SIG-M5 treated with dmso at 0.1 percent for 504 hours (cell line): ENCODE measurements around the gene FANCC.
"Not testable (repeated sequence)": the region's sequence is repeated elsewhere in the genome, so short reads cannot be mapped to it uniquely, and the experiment has no call there.

ENCODE experiments used
- DNase-seq: peaks from one replicate; lab custom pipeline; 2025; ENCODE audit not compliant: unreplicated experiment; lab: John Stamatoyannopoulos, UW

FANCC gene

DNA sequence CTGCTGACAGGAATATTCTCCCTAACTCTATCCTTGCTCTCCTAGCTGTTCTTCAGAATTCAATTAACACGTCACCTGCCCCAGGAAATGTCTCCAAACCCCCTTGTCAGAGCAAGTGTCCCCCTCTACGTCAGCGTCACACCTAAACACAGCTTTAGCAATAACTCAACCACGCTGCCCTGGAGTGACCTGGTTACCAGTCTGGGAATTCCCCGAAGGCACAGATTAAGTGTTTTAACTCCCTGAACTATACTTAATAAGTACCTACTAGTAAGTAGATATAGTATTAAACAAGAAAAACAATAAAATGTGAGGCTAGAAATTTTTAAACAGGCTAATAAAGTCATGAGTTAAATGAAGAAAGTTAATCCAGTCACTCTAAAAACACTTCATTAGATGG, 78.4 kb downstream of the FANCC start:
- no peak for DNase-seq

DNA sequence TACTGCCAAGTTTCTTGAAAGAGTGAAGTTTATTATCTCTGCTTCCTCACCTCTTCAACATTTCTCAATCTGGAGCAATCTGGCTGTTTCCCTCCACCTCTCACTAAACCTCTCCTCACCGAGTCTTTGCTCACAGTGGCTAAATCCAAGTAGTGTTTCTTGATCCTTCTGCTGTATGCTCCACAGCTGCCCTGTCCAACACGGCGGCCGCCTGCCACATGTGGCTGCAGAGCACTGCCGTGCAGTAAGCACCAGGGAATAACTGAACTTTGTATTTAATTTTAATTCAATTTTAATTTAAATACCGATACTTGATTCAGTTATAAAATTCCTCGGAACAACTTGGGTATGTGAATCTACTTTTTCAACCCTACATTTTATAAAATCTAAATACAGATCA, 80.2 kb downstream of the FANCC start:
- DNase-seq = no peak

DNA sequence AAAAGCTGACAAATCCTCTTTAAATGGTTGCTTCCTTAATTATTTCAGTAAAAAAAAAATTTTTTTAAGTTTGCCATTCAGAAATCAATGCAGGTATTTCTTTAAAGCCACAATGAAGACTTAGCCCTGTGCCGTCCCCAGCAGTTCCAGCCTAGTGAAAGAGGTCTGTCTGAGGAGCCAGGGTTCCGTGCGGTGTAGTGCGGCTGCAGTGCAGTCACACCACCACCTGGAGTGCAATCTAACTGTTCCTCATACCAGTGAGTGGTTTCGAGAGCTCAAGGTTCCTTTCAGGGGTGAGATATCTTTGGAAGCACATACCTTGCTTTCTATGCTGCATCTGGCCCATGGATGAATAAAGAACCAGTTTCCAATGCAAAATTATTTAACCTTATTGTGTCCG, 87.5 kb downstream of the FANCC start:
- DNase-seq = no peak

DNA sequence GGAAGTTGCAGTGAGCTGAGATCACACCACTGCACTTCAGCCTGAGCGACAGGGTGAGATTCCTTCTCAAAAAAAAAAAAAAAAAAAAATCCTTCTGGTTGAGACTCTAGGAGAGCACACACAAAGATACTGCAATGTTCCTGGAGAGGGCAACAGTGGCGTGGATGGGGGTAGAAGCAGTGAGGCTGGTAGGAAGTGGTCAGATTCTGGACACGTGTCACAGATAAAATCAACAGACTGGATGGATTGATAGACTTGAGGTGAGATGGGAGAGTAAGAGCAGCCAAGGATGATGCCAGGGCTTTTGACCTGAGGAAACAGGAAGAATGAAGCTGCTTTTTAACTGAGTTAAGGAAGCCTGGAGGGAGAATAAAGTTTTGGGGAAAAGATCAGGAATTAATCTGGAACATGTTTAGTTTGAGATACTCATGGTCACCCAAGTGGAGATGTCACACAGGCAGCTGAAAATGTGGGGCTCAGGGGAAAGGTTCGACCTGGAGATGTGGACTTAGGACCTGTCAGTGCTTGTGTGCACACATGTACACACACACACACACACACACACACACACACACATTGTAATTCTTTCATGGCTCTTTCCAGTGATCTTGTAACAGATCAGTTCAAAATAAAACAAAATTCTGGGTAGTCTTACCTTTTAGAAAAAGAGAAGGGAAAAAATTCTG, 88.1 kb downstream of the FANCC start:
- DNase-seq = no peak

DNA sequence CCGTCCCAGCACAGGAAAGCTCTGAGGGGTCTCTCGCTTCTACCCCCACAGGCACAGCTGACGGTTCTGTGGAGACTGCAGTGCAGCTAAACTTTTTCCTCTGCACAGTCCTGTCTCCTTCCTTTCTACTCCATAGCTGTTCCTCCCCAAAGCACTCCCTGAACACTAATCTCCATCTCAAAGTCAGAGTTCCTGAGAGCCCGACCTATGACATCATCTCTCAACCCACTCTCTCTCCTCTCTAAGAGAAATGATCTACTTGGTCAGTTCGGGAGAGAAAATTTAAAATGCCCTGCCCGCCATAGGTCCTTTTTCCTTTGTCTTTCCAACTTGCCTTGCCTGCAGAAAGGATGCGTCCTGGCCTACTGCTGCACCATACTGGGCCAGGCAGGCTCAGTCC, 90.6 kb downstream of the FANCC start:
- DNase-seq = no peak

DNA sequence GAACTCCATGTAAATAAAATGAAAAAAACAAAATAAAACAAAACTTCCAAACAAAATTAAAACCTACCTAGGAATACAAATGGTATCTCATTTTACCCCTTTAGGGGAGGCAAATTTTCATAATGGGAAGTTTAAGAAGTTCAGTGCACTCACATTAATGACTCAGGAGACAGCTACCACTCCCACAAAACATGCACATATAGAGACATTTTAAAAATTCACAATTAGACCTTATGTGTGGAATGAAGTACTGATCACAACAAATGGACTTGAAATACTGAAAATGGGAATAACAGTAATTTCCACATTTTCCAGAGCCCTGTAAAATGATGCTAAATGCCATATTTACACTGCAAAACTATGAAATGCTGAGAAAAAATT, 91.8 kb downstream of the FANCC start:
- DNase-seq = no peak

DNA sequence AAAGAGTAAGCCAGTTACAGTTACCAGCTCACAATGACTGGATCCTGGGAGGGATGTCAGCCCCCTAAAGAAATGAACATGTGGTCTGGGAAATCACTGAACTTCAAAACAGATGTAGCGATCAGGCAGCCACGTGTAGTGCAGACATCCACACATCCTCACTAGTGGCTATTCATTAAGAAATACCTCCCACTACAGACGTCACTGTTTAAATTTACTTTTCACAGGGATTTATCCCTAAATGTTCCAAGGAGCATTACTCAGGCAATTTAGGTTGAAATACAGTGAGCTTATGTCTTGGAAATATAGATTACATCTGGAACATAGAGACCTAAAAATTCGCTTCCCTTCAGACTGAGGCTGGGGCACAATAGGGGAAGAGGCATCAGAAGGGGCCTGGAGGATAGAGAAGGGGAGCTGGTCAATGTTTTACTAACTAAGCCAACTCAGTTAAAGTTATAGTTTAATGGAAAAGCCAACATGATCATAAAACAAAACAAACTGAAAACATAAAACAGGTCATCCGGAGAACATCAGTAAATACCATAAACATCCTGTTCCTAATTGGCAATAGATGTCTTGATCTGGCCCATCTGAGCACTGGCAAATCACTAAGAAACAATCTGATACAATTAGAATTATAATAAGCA, 92.3 kb downstream of the FANCC start:
- no peak for DNase-seq

DNA sequence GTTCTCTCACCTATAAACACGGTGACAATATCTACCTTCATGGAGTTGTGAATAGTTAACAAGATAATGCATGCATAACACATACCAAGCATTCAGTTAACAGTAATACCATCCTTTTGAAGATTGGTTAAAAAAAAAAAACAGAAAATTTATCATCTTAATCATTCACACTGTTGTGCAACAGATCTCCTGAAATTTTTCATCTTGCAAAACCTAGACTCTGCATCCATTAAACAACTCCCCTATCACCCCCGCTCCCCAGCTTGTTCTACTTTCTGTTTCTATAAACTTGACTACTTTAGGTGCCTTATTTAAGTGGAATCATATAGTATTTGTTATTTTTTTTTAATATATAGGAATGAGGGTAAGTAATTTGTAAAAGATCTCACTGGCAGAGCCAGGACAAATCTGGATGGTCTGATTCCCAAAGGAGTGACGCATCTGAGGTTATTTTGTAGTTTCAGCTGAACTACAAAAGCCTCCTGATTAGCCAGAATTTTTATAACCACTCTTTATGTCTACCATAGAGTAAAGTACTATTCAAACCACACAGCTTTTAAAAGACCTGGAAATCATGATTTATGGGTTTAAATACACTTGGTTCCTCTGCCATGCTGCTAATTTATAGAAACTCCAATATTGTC, 93.0 kb downstream of the FANCC start:
- DNase-seq = no peak

DNA sequence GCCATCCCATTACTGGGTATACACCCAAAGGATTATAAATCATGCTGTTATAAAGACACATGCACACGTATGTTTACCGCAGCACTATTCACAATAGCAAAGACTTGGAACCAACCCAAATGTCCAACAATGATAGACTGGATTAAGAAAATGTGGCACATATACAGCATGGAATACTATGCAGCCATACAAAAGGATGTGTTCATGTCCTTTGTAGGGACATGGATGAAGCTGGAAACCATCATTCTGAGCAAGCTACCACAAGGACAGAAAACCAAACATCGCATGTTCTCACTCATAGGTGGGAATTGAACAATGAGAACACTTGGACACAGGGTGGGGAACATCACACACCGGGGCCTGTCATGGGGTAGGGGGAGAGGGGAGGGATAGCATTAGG, 97.2 kb downstream of the FANCC start:
- not testable (repeated sequence) for DNase-seq

DNA sequence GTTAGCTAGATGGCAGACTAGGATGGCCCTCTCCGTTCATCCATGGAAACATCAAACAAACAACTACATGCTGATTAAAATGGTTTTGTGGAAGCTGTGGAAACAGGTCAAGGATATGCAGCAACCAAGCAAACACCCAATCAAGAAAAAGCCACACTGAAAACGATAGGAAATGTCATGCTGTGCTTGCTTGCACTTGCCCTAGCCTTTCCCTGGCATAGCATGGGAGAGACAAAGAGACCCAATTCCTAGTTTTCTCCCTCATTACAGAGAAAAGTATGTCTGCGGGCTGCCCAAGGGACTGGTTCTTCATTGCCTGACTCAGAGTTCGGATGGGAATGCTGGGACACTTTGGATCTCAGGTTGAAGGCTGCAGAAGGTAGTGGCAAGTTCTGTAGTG, 98.7 kb downstream of the FANCC start:
- no peak for DNase-seq

DNA sequence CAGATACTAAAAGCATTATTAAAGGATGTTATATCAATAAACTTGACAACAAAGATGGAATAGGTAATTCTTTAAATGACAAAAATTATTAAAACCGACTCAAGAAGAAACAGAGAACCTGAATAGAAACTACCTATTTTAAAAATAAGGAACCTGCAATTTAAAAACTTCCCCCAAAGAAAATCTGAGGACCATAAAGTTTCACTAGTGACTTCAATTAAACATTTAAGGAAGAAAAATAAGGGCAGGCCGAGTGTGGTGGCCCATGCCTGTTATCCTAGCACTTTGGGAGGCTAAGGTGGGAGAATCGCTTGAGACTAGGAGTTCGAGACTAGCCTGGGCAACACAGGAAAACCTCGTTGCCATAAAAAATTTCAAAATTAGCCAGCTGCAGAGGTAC, 99.6 kb downstream of the FANCC start:
- no peak for DNase-seq

DNA sequence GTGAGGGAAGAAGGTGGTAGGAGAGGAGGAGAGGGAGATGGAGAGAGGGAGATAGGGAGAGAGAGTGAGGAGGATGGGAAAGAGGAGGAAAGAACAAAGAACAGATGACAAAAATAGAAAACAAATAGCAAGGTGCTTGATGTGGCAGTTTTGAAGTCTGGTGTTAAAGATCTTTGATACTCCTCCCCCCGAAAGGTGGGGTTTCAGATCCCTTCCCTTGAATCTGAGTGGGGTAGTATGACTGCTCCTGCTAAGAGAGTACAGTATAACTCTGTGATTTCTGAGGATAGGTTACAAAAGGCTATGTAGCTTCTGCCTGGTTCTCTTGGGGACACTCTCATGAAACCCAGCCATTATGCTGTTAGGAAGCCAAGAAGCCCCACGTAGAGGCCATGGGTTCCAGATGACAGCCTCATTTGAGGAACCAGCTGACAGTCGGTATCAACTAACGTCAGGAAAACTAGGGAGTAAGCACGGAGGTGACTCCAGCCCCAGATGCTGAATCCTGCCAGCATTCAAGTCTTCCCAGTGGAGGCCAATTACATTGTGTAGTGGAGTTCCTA, 102.1 kb downstream of the FANCC start:
- no peak for DNase-seq

DNA sequence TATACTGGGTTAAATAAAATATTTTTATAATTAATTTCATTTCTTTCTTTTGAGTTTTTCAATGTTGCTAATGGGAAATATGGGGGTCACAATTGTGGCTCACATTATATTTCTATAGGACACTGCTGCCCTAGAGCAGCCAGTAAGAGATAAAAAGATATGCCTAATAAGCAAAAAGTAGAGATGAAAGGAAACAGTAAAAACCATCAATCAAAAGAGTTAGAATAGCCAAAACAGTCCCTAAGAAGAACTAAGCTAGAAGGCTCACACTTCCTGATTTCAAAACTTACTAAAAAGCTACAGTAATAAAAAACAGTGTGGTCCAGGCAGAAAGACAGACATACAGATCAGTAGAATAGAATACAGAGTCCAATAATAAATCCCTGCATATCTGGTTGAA, 104.4 kb downstream of the FANCC start:
- no peak for DNase-seq

DNA sequence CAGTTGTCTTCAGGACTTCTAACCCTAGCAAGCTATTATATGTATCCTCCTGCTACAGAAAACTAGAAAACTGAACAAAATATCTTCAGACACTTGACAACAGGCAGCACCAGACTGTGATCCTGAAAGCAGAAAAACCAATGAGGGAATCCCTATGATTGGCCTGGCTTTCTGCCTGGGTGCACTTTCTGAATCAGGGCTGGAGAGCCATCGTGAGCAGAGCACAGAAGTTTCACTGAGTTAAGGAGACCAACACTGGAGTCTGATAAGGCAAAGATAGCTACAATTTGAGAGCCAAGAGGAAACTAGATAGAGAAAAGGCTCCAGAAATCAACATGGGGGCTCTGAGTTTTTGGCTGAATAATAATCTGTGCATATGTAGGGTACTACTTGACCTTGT, 106.5 kb downstream of the FANCC start:
- no peak for DNase-seq

DNA sequence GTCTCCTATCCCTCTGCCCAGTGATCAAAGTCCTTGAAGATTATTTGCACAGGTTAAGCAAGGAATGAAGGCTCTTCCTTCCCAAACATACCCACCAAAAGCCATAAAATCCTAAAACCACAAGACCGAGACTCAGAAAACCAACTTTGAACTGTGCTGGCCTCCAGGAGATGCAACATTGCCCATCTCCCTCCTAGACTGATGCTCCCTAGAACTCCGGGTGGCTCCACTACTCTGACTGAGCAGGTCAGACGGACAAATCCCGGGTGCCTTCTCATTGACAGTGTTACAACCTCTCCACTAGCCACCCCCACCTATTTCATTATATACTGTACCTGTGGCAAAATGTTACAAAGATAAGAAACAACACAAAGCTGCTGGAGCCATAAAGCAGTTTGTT, 110.1 kb downstream of the FANCC start:
- DNase-seq = no peak

DNA sequence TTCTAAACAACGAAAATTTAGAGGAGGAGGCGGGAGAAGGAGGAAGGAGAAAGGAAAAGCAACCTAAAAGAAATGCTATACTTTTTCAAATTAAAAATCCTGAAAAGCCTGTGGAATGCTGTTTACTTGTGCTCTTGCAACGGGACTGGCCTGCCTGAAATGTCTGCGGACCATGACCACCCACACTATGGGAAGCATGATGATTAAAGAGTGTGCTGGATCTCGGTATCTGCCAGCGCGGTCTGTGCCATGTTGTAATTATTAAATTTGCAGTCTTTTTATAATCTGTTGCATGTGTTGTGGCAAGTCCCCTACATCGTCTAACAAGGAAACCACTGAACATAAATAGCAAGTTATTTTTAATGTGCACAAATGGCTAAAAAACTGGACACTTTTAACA, 111.4 kb downstream of the FANCC start:
- no peak for DNase-seq

DNA sequence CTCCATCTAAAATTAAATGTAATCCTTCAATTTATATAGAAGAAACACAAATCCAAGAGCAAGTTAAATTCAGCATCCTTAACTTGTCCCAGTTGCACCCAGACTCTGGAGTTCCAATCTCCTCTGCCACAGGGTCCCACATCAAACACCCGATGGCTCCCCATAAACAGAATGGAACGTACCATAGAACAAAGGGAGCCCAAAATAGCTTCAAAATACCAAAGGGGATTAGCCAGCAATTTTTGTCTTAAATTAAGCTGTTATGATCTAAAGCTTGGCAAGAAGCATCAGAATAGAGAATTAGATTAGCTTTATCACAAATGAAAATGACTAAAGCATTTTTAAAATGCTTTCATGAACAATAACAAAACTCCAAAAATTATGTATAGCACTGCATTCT, 112.8 kb downstream of the FANCC start:
- no peak for DNase-seq

DNA sequence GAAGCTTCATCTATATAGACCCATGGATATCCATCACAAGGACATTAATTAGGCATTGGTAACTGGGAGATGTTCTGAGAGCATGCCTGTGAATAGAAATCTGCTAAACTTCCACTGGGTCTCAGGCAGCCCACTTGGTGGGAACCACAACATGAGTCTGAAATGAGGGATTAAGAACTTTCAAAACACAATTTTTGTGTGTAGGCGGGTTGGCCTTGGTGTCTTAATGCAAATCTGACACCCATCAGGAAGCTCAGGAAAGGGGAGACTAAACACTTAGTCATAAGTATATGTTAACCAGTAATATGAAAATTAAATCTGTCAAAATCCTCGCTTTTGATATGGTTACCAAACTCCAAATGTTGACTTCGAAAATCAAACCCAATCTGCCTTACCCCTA, 113.2 kb downstream of the FANCC start:
- DNase-seq = no peak

DNA sequence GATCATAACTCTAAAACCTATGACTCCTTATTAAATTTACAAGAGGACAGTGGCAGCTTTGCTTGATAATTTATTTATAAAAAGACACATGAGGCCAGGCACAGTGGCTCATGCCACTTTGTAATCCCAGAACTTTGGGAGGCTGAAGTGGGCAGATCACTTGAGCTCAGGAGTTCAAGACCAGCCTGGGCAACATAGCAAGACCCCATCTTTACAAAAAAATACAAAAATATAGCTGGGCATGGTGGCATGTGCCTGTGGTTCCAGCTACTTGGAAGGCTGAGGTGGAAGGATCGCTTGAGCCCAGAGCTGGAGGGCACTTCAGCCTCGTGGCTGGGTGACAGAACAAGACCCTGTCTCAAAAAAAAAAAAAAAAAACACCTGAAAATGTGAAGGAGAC, 114.5 kb downstream of the FANCC start:
- not testable (repeated sequence) for DNase-seq

DNA sequence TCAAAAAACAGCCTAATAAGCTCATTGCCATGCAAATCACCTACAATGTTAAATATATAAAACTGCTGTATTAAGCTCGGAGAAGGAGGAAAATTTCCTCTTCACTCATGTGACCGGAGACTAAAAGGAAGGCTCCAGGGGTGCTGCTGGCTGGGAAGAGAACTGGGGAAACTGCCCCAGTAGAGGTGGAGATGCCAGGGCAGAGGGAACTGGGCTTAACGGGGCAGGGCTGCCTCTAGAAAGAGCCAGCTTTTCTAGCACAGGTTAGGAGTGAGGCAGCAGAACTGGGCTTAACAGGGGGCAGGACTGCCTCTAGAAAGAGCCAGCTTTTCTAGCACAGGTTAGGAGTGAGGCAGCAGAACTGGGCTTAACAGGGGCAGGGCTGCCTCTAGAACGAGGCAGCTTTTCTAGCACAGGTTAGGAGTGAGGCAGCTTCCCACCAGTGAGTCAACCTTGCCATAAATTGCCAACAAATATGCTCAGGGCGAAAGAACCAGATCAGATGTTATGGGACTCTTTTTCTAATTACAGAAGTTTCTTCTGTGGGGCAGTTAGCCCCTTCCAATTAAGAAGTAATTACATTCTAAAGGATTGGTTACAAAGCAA, 115.3 kb downstream of the FANCC start:
- no peak for DNase-seq

DNA sequence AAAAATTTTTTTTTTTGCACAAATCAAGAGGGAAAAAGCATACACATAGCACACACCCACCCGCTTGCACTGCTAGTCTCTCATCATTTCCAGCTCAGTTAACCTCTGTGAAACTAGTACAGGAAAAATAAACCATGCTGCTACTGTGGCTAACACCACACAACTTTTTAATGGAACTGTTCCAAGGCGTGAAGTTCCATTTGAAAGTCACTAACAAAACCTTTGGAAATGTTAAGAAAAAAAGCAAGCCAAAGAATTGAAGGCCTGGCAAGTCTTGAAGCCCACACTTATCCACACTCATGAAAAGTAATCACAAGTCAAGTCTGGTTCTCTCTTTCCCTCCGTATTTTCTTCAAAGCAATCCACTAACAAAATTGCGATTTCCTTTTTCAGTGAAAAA, 116.3 kb downstream of the FANCC start:
- DNase-seq = no peak

DNA sequence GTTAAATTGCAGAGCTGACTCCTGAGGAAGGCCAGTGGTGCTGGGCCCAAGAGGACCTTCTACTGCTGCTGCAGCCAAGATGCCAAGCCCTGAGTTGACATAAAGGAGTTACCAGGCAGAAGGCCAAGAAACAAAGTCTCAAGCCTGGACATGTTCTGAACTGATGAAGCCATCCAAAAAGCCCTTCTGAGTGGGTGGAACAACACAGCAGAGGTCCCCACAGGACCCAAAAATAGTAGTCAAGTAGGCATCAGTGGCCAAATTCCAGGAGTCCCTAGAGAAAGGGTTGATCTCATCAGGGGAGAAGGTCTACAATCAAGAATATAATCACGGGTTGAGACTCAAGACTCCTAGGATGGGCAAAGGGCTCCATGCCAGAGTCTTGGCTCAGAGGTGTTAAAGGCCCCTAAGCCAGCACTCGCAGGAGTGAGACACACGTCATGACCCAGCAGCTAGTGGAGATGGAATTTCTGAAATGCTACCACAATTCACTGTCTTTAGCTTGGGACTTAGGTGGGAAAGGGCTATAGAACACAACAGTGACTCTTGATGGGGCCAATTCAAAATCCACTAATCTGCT, 119.7 kb downstream of the FANCC start:
- DNase-seq = no peak
